OCI-LY1 (cell line): Measurements from ENCODE around the gene L3MBTL2.

Experiments used
- H2AFZ ChIP-seq: fragments of 200-600 bp; sonication (generic), shearing (Covaris generic); 2 replicates; pipeline ENCODE4 v1.6.0; 2014; ENCODE audit warnings: antibody characterized with exemption, mild to moderate bottlenecking, low read length
- H3F3A ChIP-seq: fragments of 200-600 bp; sonication (generic), shearing (Covaris generic); 2 replicates; pipeline ENCODE4 v1.6.0; 2014; ENCODE audit warnings: mild to moderate bottlenecking, antibody characterized with exemption, low read length, moderate library complexity; ENCODE audit not compliant: insufficient read depth
- H3K27ac ChIP-seq: fragments of 200-600 bp; sonication (generic); 2 replicates; pipeline ENCODE4 v1.5.1; 2014; ENCODE audit warnings: low read length, mixed run types, mild to moderate bottlenecking, low read depth; ENCODE audit not compliant: poor library complexity, severe bottlenecking
- H3K27me3 ChIP-seq: fragments of 200-600 bp; sonication (generic); 2 replicates; pipeline ENCODE4 v1.6.0; 2014; ENCODE audit warnings: antibody characterized with exemption, mild to moderate bottlenecking, low read length, moderate library complexity; ENCODE audit not compliant: insufficient read depth
- H3K36me3 ChIP-seq: fragments of 200-600 bp; sonication (generic); 2 replicates; pipeline ENCODE4 v1.6.1; 2014; ENCODE audit warnings: mild to moderate bottlenecking, antibody characterized with exemption, low read length, moderate library complexity, mixed read lengths; ENCODE audit not compliant: insufficient read depth
- H3K4me1 ChIP-seq: fragments of 200-600 bp; sonication (generic); 2 replicates; pipeline ENCODE4 v1.5.1; 2014; ENCODE audit warnings: mild to moderate bottlenecking, low read length, moderate library complexity; ENCODE audit not compliant: insufficient read depth, severe bottlenecking
- H3K4me2 ChIP-seq: fragments of 200-600 bp; sonication (generic), shearing (Covaris generic); 2 replicates; pipeline ENCODE4 v1.6.1; 2014; ENCODE audit warnings: low read length
- H3K4me3 ChIP-seq: fragments of 200-600 bp; sonication (generic); 2 replicates; pipeline ENCODE4 v1.5.1; 2014; ENCODE audit warnings: low read length, low read depth, mild to moderate bottlenecking, mixed read lengths; ENCODE audit not compliant: poor library complexity, severe bottlenecking
- H3K79me2 ChIP-seq: fragments of 200-600 bp; shearing (Covaris generic); 2 replicates; pipeline ENCODE4 v1.6.1; 2016; ENCODE audit warnings: mixed run types, low read length, mixed read lengths; ENCODE audit not compliant: insufficient read depth
- H3K9ac ChIP-seq: fragments of 200-600 bp; sonication (generic), shearing (Covaris generic); 2 replicates; pipeline ENCODE4 v1.6.1; 2014; ENCODE audit warnings: mild to moderate bottlenecking, low read length, mixed read lengths
- H3K9me2 ChIP-seq: fragments of 200-600 bp; sonication (generic), shearing (Covaris generic); 2 replicates; pipeline ENCODE4 v1.6.1; 2014; ENCODE audit warnings: low read depth, mild to moderate bottlenecking, low read length, mixed read lengths
- H3K9me3 ChIP-seq: fragments of 200-600 bp; shearing (Covaris generic); 2 replicates; pipeline ENCODE4 v1.6.1; 2014; ENCODE audit warnings: low read length, mixed read lengths
- H4K20me1 ChIP-seq: fragments of 200-600 bp; sonication (generic), shearing (Covaris generic); 2 replicates; pipeline ENCODE4 v1.6.0; 2016; ENCODE audit warnings: mild to moderate bottlenecking, low read length; ENCODE audit not compliant: insufficient read depth
- CTCF ChIP-seq: fragments of 200-600 bp; sonication (generic), shearing (Covaris generic); IDR thresholded peaks from 2 replicates; pipeline ENCODE4 v1.5.1; 2017; ENCODE audit warnings: mild to moderate bottlenecking, antibody characterized with exemption, low read length, moderate library complexity, mixed read lengths
- EZH2 ChIP-seq: fragments of 200-600 bp; sonication (generic), shearing (Covaris generic); IDR thresholded peaks from 2 replicates; pipeline ENCODE4 v1.8.0; 2017; ENCODE audit warnings: borderline replicate concordance, mixed run types, mild to moderate bottlenecking, antibody characterized with exemption, low read length, moderate library complexity, mixed read lengths

The L3MBTL2 gene

DNA sequence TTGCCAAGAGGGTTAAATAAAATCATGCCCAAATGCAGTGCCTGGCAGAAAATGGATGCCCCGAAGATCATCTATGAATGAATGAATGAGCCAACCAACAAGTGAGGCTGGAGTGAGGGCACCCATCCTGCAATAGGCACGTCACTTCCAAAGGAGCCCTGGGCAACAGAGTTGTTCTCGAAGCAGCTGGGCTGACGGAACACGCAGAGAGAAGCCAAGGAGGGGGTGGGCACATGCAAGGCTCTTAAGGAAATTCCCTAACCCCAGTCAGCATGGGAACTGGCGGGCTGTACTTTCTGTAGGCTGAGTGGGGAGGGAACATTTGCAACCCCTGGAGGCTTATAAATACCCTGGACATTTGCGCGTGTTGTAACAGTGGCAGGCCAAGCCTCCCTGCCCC lies 47.3 kb downstream of the L3MBTL2 start:
- no peaks in the 10 kb centered on the region for H3K79me2 ChIP-seq
- H3F3A ChIP-seq = no peaks in the 10 kb centered on the region
- no peaks in the 10 kb centered on the region for H3K9me2 ChIP-seq
- H3K4me1 ChIP-seq = no peaks in the 10 kb centered on the region
- no peak for TF ChIP-seq CTCF
- TF ChIP-seq EZH2 = no peak
- no peak overlapping the region for H2AFZ ChIP-seq
- no peak overlapping the region for H3K4me3 ChIP-seq
- H3K27me3 ChIP-seq = no peaks in the 10 kb centered on the region
- H4K20me1 ChIP-seq = no peaks in the 10 kb centered on the region
- H3K4me2 ChIP-seq = no peak overlapping the region
- H3K27ac ChIP-seq = no peak overlapping the region
- no peak overlapping the region for H3K9ac ChIP-seq
- no peaks in the 10 kb centered on the region for H3K9me3 ChIP-seq
- peaks cover 95% of the 10 kb centered on the region for H3K36me3 ChIP-seq

DNA sequence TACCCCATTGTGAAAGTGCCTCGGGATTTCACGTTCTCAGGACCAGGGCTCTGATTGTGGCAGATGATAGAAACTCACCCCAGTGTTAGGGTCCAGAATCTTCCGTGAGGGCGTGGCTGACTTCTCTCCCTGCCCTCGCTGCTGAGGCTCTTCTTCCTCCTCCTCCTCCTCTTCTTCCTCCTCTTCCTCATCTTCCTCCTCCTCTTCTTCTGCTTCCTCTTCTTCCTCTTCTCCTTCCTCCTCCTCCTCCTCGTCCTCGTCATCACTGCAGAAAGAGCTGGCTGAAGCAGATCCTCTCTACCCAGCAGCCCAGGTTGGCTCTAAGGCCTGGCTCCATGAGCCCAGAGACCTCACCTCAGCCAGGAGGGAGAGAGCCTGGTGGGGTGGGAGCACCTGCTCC lies 49.1 kb downstream of the L3MBTL2 start:
- H3K36me3 ChIP-seq = peaks cover 95% of the 10 kb centered on the region

DNA sequence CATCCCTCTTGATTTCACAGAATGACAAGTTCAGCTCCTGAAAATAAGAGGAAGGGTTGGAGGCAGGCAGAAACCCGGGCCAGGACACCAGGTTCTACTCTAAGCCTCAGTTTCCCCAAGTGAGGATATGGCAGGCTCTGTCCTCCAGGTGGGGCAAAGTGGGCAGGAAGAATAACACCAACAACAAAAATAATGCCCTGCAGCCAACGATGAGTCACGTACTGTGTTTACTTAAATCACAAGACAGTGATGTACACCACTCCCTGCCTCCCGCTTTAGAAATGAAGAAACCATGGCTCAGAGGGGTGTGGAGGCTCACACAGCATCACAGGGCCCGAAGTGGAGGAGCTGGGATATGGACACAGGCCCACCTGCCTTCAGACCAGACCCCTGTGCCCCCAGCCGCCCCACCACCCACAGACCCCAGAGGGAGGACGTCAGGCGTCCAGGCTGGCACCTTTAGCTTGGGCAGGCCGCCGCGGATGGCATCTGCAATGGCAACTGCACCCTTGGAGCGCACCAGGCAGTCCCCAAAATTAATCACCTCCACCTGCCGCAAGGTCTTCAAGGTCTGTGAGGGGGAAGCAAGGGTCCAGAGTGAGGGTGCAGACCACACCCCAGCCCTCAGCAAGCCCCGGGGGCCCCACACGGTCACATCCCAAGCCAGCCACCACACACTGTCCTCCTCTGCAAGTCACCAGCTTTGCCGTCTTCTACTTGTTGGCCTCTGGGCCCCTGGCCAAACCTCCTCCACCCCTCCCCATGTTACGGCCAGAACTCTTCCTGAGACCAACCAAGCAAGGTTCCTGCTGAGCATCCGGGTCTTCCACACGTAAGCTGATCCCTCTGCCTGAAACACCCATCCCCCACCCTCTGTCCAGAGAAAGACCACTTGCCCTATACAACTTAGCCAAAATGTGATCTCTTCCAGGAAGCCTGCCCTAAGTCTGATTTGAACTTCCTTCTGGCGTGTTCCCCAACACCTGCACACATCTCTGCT lies 51.4 kb downstream of the L3MBTL2 start:
- H3K79me2 ChIP-seq = no peaks in the 10 kb centered on the region
- no peak overlapping the region for H3K4me3 ChIP-seq
- no peaks in the 10 kb centered on the region for H3F3A ChIP-seq
- H3K9me2 ChIP-seq = no peaks in the 10 kb centered on the region
- H3K27ac ChIP-seq = no peak overlapping the region
- TF ChIP-seq EZH2 = no peak
- no peak for TF ChIP-seq CTCF
- H3K4me1 ChIP-seq = no peaks in the 10 kb centered on the region
- H3K36me3 ChIP-seq = peaks cover 95% of the 10 kb centered on the region
- H4K20me1 ChIP-seq = no peaks in the 10 kb centered on the region
- no peak overlapping the region for H3K4me2 ChIP-seq
- no peak overlapping the region for H3K9ac ChIP-seq
- H3K27me3 ChIP-seq = no peaks in the 10 kb centered on the region
- no peak overlapping the region for H2AFZ ChIP-seq
- no peaks in the 10 kb centered on the region for H3K9me3 ChIP-seq

More for the DNA sequence above, 49.1 kb downstream of the L3MBTL2 start:
- H3K4me1 ChIP-seq = no peaks in the 10 kb centered on the region
- H3K9me3 ChIP-seq = no peaks in the 10 kb centered on the region
- no peak overlapping the region for H3K9ac ChIP-seq
- H3K4me2 ChIP-seq = no peak overlapping the region
- H4K20me1 ChIP-seq = no peaks in the 10 kb centered on the region
- H3K79me2 ChIP-seq = no peaks in the 10 kb centered on the region
- no peak overlapping the region for H2AFZ ChIP-seq
- no peaks in the 10 kb centered on the region for H3K27me3 ChIP-seq
- H3K9me2 ChIP-seq = no peaks in the 10 kb centered on the region
- H3F3A ChIP-seq = no peaks in the 10 kb centered on the region
- no peak overlapping the region for H3K27ac ChIP-seq
- no peak overlapping the region for H3K4me3 ChIP-seq
- TF ChIP-seq CTCF = no peak
- no peak for TF ChIP-seq EZH2
